Osteocyte (in vitro differentiated cells): ENCODE results near the gene SNRPA1. TPM values are rescaled to one million over a fixed set of nuclear protein-coding genes. Genes with fewer than 3 reads are reported as not detected.

ENCODE experiments used
- DNase-seq: peaks from one replicate; pipeline ENCODE4 v3.0.0; 2021; ENCODE audit warnings: mixed read lengths; ENCODE audit not compliant: unreplicated experiment; ENCODE audit errors: extremely low spot score
- H3K27ac Mint-ChIP-seq: one replicate; pipeline ENCODE4 v1.8.0; 2021; ENCODE audit warnings: mild to moderate bottlenecking, mixed read lengths; ENCODE audit not compliant: unreplicated experiment
- H3K27me3 Mint-ChIP-seq: one replicate; pipeline ENCODE4 v1.8.0; 2021; ENCODE audit warnings: mixed read lengths; ENCODE audit not compliant: unreplicated experiment
- H3K36me3 Mint-ChIP-seq: one replicate; pipeline ENCODE4 v1.8.0; 2021; ENCODE audit warnings: mixed read lengths; ENCODE audit not compliant: unreplicated experiment
- H3K4me1 Mint-ChIP-seq: one replicate; pipeline ENCODE4 v1.8.0; 2021; ENCODE audit warnings: mixed read lengths; ENCODE audit not compliant: unreplicated experiment
- H3K4me3 Mint-ChIP-seq: one replicate; pipeline ENCODE4 v1.8.0; 2021; ENCODE audit warnings: mild to moderate bottlenecking, moderate library complexity, mixed read lengths; ENCODE audit not compliant: unreplicated experiment
- H3K9me3 Mint-ChIP-seq: one replicate; pipeline ENCODE4 v1.8.0; 2021; ENCODE audit warnings: mixed read lengths; ENCODE audit not compliant: unreplicated experiment
- total RNA-seq: library from RNA; stranded (reverse); gene quantifications from 2 replicates; pipeline ENCODE4 v1.2.1, GENCODE V29; 2021
- TF ChIP-seq, protein P1 (sequence below): fragments of 200-600 bp; sonication (generic); IDR thresholded peaks from 2 replicates; pipeline ENCODE4 v1.5.0; 2021; ENCODE audit warnings: antibody characterized with exemption, mild to moderate bottlenecking, moderate library complexity

Gene SNRPA1
- total RNA-seq, 1 donor from 2014 or later: 34.6 TPM

DNA sequence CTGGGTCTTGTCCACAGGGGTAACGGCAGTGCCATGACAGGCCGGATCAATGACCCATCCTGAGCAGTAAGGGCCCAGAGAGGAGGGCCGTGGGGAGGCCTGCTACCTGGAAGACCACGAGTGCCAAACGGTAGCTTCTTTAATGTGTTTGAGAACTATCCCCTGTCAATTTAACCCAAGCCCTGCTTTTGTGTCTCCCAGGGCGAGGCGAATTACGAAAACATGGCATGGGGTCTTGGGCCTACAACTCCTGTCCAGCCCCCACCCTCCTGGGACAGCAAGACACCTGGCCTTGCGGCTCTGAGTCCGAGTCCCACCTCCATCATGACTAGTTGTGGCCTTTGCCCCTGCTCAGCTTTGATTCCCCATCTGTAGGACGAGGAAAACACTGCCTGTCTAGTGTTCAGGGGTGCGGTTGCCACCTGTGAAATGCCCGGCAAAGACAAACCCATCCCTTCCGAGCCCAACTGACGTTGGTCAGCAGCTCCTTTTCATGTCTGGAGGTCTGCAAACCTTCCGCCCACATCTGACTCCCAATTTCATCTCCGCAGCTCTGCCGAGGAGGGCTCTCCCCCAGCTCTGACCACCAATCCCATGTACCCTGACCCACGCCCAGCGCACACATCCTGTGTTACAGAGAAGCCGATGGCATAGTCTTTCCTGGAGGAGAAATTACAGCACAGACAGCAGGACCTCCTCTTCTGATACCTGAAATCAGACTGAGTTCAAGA is 28.9 kb upstream of the SNRPA1 start:
- H3K9me3 Mint-ChIP-seq: no peaks in the 10 kb centered on the region
- no peak overlapping the region for H3K4me3 Mint-ChIP-seq
- no peak overlapping the region for H3K27ac Mint-ChIP-seq
- H3K4me1 Mint-ChIP-seq: no peaks in the 10 kb centered on the region
- H3K27me3 Mint-ChIP-seq: peaks cover 23% of the 10 kb centered on the region
- no peaks in the 10 kb centered on the region for H3K36me3 Mint-ChIP-seq
- DNase-seq: no peak
- TF ChIP-seq, protein P1, sequence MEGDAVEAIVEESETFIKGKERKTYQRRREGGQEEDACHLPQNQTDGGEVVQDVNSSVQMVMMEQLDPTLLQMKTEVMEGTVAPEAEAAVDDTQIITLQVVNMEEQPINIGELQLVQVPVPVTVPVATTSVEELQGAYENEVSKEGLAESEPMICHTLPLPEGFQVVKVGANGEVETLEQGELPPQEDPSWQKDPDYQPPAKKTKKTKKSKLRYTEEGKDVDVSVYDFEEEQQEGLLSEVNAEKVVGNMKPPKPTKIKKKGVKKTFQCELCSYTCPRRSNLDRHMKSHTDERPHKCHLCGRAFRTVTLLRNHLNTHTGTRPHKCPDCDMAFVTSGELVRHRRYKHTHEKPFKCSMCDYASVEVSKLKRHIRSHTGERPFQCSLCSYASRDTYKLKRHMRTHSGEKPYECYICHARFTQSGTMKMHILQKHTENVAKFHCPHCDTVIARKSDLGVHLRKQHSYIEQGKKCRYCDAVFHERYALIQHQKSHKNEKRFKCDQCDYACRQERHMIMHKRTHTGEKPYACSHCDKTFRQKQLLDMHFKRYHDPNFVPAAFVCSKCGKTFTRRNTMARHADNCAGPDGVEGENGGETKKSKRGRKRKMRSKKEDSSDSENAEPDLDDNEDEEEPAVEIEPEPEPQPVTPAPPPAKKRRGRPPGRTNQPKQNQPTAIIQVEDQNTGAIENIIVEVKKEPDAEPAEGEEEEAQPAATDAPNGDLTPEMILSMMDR: no peak

DNA sequence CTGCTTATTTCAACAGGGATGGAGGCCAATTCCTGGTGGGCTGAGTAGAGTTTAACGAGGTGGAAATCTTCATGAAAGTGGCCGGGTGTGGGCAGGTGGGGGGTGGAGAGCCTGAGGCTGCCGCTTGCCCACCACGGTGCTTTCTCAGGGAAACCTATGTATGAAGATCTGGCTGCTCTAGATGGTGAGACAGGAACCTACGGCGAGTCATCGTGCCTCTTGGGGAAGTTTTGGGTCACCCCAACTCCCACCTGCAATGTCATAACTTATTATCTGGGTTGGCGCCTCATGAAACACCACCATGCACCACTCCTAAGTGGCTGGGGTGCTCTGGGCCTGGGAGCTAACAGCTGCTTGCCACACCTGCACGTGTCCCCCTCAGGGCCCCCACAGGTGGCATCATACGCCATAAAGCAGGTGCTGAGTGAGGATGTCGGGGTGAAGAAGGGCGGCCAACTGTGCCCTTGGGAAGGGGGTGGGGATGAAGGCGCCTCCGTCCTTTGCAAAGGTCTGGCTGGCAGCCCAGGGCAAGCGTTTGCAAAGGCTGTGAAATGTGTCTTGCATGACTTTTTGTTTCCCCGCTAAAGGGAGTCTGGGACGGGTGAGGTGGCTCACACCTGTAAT is 27.9 kb upstream of the SNRPA1 start:
- Mint-ChIP-seq H3K4me1 (no peaks in the 10 kb centered on the region), H3K36me3 (no peaks in the 10 kb centered on the region), H3K27me3 (peaks cover 26% of the 10 kb centered on the region), H3K9me3 (no peaks in the 10 kb centered on the region), H3K4me3 (no peak overlapping the region), H3K27ac (no peak overlapping the region)
- DNase-seq: no peak
- TF ChIP-seq, protein P1: no peak

DNA sequence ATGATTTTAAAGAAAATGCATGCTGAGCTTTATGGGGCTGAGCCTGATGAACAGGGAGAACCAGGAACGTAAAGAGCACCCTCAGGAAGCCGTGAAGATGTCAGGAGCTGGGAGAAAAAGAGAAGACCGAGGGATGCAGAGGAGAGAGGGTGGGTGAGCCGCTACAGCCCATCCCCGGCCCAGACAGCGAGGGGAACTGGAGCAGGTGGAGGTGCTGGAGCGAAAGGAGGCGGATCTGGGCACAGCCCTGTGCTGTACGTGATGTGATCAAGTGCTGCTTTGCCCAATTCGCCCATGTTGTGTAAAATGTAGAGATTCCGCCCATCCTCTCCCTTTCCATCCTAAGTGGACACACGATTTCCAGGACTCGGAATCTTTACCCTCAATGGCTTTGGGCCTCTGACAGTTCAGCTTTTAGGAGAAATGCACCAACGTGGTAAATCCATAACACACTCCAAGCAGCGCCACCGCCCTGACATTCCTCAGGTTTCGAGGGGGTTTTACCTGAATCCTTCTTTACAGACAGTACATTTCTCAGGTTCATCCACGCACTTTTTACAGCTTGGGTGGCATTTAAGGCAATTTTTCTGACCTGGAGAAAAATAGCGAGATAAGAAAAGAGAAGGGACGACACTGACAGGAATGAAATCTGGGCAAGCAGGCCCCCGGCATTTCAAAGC is 27.1 kb upstream of the SNRPA1 start:
- H3K36me3 Mint-ChIP-seq: no peaks in the 10 kb centered on the region
- no peak overlapping the region for H3K4me3 Mint-ChIP-seq
- peaks cover 25% of the 10 kb centered on the region for H3K27me3 Mint-ChIP-seq
- TF ChIP-seq, protein P1: no peak
- no peaks in the 10 kb centered on the region for H3K9me3 Mint-ChIP-seq
- peak; percentile 72 for DNase-seq
- H3K27ac Mint-ChIP-seq: no peak overlapping the region
- no peaks in the 10 kb centered on the region for H3K4me1 Mint-ChIP-seq

DNA sequence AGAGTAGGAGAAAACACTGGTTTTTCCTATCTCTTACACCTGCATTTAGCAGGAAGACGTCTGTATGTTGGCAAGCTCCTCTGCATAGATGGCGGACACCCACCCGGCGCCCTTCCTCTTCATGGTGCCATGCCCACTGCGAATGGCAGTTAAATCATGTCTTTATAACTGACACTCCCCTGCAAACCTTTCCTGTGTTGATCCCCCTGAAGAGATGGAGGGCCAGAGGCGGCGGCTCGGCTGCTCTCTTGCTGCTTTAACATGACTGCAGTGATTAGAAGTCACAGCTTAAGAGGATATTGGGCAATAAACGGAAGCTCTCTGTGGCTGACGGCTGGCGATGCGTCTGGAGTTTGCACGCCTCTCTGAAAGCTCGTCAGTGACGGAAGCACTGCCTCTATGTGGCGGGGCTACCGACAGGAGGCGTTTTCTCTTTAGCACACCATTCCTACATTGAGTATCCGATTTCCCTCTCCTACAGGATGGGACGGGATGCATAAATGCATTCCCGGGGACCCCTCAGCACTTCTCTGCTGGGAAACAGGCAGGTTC is 25.5 kb upstream of the SNRPA1 start:
- Mint-ChIP-seq H3K36me3 (no peaks in the 10 kb centered on the region), H3K4me1 (no peaks in the 10 kb centered on the region), H3K4me3 (no peak overlapping the region), H3K27ac (no peak overlapping the region), H3K9me3 (no peaks in the 10 kb centered on the region), H3K27me3 (peaks cover 23% of the 10 kb centered on the region)
- TF ChIP-seq, protein P1: no peak
- no peak for DNase-seq

DNA sequence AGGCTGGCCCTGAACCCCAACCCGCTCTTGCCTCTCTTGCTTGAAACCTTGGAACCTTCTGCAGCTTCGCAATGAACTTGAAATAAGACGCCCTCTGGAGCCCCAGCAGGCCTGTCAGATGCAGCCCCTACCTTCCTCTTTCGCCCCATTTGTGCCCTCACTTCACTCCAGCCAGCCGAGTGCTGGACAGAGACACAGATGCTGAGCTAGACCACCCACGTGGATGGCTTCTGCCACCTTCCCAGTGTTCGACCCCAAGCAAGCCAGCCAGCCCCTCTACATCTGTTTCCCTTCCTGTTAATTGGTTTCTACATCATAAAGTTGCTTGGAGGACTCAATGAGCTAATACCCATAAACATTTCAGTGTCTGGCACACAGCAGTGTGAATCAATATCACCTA is 23.8 kb upstream of the SNRPA1 start:
- TF ChIP-seq, protein P1: no peak
- Mint-ChIP-seq H3K27me3 (peaks cover 25% of the 10 kb centered on the region), H3K4me1 (no peaks in the 10 kb centered on the region), H3K36me3 (no peaks in the 10 kb centered on the region), H3K9me3 (no peaks in the 10 kb centered on the region), H3K27ac (no peak overlapping the region), H3K4me3 (no peak overlapping the region)
- DNase-seq: no peak
